Hematopoietic multipotent progenitor cell treated with erythropoietin and hydrocortisone succinate and interleukin-3 and kit ligand, for 17 days (in vitro differentiated cells): ENCODE results near the gene DLG2.
"Not testable (repeated sequence)": the region's sequence is repeated elsewhere in the genome, so short reads cannot be mapped to it uniquely, and the experiment has no call there.

Source experiments
- DNase-seq: peaks from one replicate; pipeline ENCODE4 v3.0.0-alpha.2; 2015; ENCODE audit warnings: low spot score

DLG2 gene

GRCh38 chr11:83629775-83630174 lies 1997.4 kb downstream of the DLG2 start:
- DNase-seq = no peak

GRCh38 chr11:83628622-83629355 lies 1998.4 kb downstream of the DLG2 start:
- no peak for DNase-seq

GRCh38 chr11:83625336-83625735 lies 2001.8 kb downstream of the DLG2 start:
- no peak for DNase-seq

GRCh38 chr11:83617671-83618070 lies 2009.5 kb downstream of the DLG2 start:
- no peak for DNase-seq

GRCh38 chr11:83613767-83614121 lies 2013.4 kb downstream of the DLG2 start:
- no peak for DNase-seq

GRCh38 chr11:83612891-83613766 lies 2014.0 kb downstream of the DLG2 start:
- DNase-seq = no peak

- DNase-seq = no peak
Measured at GRCh38 chr11:83611600-83611999, 2015.5 kb downstream of the DLG2 start.

GRCh38 chr11:83611031-83611430 lies 2016.1 kb downstream of the DLG2 start:
- no peak for DNase-seq

- no peak for DNase-seq
Measured at GRCh38 chr11:83609191-83609590, 2018.0 kb downstream of the DLG2 start.

GRCh38 chr11:83608571-83608970 lies 2018.6 kb downstream of the DLG2 start:
- no peak for DNase-seq

GRCh38 chr11:83601914-83602527 lies 2025.1 kb downstream of the DLG2 start:
- DNase-seq = no peak

- no peak for DNase-seq
Measured at GRCh38 chr11:83601201-83601913, 2025.8 kb downstream of the DLG2 start.

- DNase-seq = no peak
Measured at GRCh38 chr11:83600661-83601060, 2026.5 kb downstream of the DLG2 start.

- no peak for DNase-seq
Measured at GRCh38 chr11:83599066-83599465, 2028.1 kb downstream of the DLG2 start.

- DNase-seq = not testable (repeated sequence)
Measured at GRCh38 chr11:83587797-83588196, 2039.3 kb downstream of the DLG2 start.

- no peak for DNase-seq
Measured at GRCh38 chr11:83583757-83584366, 2043.3 kb downstream of the DLG2 start.

- DNase-seq = no peak
Measured at GRCh38 chr11:83574519-83574918, 2052.6 kb downstream of the DLG2 start.

- DNase-seq = no peak
Measured at GRCh38 chr11:83572581-83573496, 2054.3 kb downstream of the DLG2 start.

GRCh38 chr11:83571302-83571701 lies 2055.8 kb downstream of the DLG2 start:
- DNase-seq = no peak

- no peak for DNase-seq
Measured at GRCh38 chr11:83569134-83569805, 2057.9 kb downstream of the DLG2 start.
